NCI-H2171 treated with DMSO at 0.1 percent for 48 hours (cell line): ENCODE data around the gene SUPT20HL2.
"Not testable (repeated sequence)": the region's sequence is repeated elsewhere in the genome, so short reads cannot be mapped to it uniquely, and the experiment has no call there.

Source experiments
- DNase-seq: peaks from one replicate; lab custom pipeline; 2025; lab: John Stamatoyannopoulos, UW

Gene SUPT20HL2

GRCh38 chrX:24309580-24310374 is 4.1 kb downstream of the SUPT20HL2 start:
- DNase-seq, result not testable (repeated sequence)

GRCh38 chrX:24308803-24309202 is 5.1 kb downstream of the SUPT20HL2 start:
- not testable (repeated sequence) for DNase-seq

- DNase-seq, result no peak
Measured at GRCh38 chrX:24306440-24306839, 7.4 kb downstream of the SUPT20HL2 start.

GRCh38 chrX:24305905-24306304 is 8.0 kb downstream of the SUPT20HL2 start:
- DNase-seq, result no peak

- DNase-seq, result no peak
Measured at GRCh38 chrX:24301806-24302205, 12.1 kb downstream of the SUPT20HL2 start.

GRCh38 chrX:24301060-24301459 is 12.8 kb downstream of the SUPT20HL2 start:
- no peak for DNase-seq

- DNase-seq, result no peak
Measured at GRCh38 chrX:24298191-24298590, 15.7 kb downstream of the SUPT20HL2 start.

- no peak for DNase-seq
Measured at GRCh38 chrX:24294619-24295018, 19.2 kb downstream of the SUPT20HL2 start.

GRCh38 chrX:24293412-24293811 is 20.5 kb downstream of the SUPT20HL2 start:
- DNase-seq, result no peak

- DNase-seq, result no peak
Measured at GRCh38 chrX:24292353-24292752, 21.5 kb downstream of the SUPT20HL2 start.

- no peak for DNase-seq
Measured at GRCh38 chrX:24285082-24285481, 28.8 kb downstream of the SUPT20HL2 start.

- no peak for DNase-seq
Measured at GRCh38 chrX:24283127-24283794, 30.6 kb downstream of the SUPT20HL2 start.

- no peak for DNase-seq
Measured at GRCh38 chrX:24282381-24283126, 31.3 kb downstream of the SUPT20HL2 start.

- no peak for DNase-seq
Measured at GRCh38 chrX:24277405-24277804, 36.5 kb downstream of the SUPT20HL2 start.

GRCh38 chrX:24276015-24276414 is 37.9 kb downstream of the SUPT20HL2 start:
- no peak for DNase-seq

- no peak for DNase-seq
Measured at GRCh38 chrX:24271262-24271661, 42.6 kb downstream of the SUPT20HL2 start.

GRCh38 chrX:24268786-24269185 is 45.1 kb downstream of the SUPT20HL2 start:
- DNase-seq, result no peak

- no peak for DNase-seq
Measured at GRCh38 chrX:24266996-24267395, 46.9 kb downstream of the SUPT20HL2 start.

GRCh38 chrX:24264383-24264782 is 49.5 kb downstream of the SUPT20HL2 start:
- no peak for DNase-seq

- DNase-seq, result no peak
Measured at GRCh38 chrX:24262309-24262708, 51.6 kb downstream of the SUPT20HL2 start.
